SK-N-MC (cell line): ENCODE measurements around the gene DNASE1.

Experiments used
- DNase-seq: peaks from one replicate; pipeline ENCODE4 v3.0.0-alpha.2; 2011; ENCODE audit warnings: low read depth, low spot score
- H3K27ac ChIP-seq: fragments of 200-600 bp; sonication (generic); 2 replicates; pipeline ENCODE4 v1.5.1; 2016; ENCODE audit warnings: mixed run types
- H3K36me3 ChIP-seq: fragments of 200-600 bp; sonication (generic); 2 replicates; pipeline ENCODE4 v1.6.1; 2017; ENCODE audit warnings: antibody characterized with exemption, low read length, mixed read lengths; ENCODE audit not compliant: insufficient read depth
- H3K4me3 ChIP-seq: fragments of 200-600 bp; sonication (generic); 2 replicates; pipeline ENCODE4 v1.5.1; 2016
- H3K9ac ChIP-seq: fragments of 200-600 bp; sonication (generic); 2 replicates; pipeline ENCODE4 v1.8.0; 2017; ENCODE audit warnings: mixed run types, mixed read lengths; ENCODE audit not compliant: insufficient read length
- H3K9me3 ChIP-seq: fragments of 200-600 bp; sonication (generic); 2 replicates; pipeline ENCODE4 v1.6.1; 2017; ENCODE audit warnings: low read depth, mild to moderate bottlenecking, antibody characterized with exemption, low read length, moderate library complexity, mixed read lengths
- EZH2 ChIP-seq: fragments of 200-600 bp; sonication (generic); IDR thresholded peaks from one replicate; pipeline ENCODE4 v1.6.1; 2017; ENCODE audit warnings: antibody characterized with exemption
- FOXP2 ChIP-seq: optimal IDR thresholded peaks from 2 replicates; pipeline ENCODE3; 2011; ENCODE audit warnings: mild to moderate bottlenecking, moderate library complexity; ENCODE audit not compliant: insufficient read depth; ENCODE audit errors: extremely low read length, control extremely low read depth
- POLR2AphosphoS5 ChIP-seq: IDR thresholded peaks from 2 replicates; pipeline ENCODE4 v1.6.1; 2012; ENCODE audit warnings: mild to moderate bottlenecking, low read depth, low read length, borderline replicate concordance

DNASE1 gene

DNA sequence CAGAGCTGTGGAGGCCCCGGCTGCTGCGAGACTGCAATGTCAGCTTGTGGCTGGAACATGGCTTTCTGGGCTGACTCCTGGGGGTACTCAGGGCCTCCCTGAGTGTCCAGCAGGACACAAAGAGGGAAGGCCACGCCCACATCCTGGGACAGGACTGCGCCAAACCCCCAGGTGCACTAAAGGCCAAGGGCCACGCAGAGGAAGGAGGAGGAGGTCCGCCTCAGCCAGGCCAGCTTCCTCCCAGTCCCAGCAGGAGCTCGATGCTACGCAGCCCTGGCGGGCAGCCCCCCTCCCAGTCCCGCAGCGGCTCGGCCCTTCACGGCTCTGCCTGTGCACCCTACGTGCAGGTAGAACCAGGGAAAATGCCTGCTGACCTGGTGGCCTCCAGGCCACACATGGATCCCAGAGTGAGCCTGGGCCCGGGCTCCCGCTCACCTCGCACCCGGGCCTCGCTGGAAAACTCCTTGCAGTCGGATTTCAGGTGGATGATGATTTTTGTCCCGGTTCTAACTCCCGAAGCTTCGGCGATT lies 21.2 kb downstream of the DNASE1 start:
- DNase-seq = no peak
- no peaks in the 10 kb centered on the region for H3K9me3 ChIP-seq
- peaks cover 87% of the 10 kb centered on the region for H3K36me3 ChIP-seq
- H3K27ac ChIP-seq = no peak overlapping the region
- TF ChIP-seq POLR2AphosphoS5 = no peak
- no peak for TF ChIP-seq FOXP2
- no peak for TF ChIP-seq EZH2
- no peak overlapping the region for H3K4me3 ChIP-seq
- no peak overlapping the region for H3K9ac ChIP-seq

DNA sequence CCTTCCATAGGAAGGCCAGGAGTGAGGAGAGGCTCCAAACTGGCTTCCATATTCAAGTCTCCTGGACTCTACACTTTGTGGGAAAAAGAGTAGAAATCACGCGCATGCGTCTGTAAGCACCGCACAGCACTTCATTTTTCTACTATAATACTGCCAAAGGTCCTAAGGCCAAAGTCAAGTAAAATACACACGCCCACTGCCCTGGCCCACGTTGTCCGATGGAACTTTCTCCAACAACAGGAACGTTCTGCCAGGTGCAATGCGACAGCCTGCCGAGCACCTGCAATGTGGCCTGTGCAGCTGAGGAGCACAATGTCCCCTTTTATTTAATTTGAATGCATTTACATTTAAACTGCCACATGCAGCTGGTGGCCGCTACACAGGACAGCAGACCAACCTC lies 23.5 kb downstream of the DNASE1 start:
- H3K36me3 ChIP-seq = peaks cover 93% of the 10 kb centered on the region
- no peak for TF ChIP-seq POLR2AphosphoS5
- TF ChIP-seq FOXP2 = no peak
- TF ChIP-seq EZH2 = no peak
- H3K27ac ChIP-seq = no peak overlapping the region
- H3K4me3 ChIP-seq = no peak overlapping the region
- DNase-seq = no peak
- H3K9ac ChIP-seq = no peak overlapping the region
- no peaks in the 10 kb centered on the region for H3K9me3 ChIP-seq

DNA sequence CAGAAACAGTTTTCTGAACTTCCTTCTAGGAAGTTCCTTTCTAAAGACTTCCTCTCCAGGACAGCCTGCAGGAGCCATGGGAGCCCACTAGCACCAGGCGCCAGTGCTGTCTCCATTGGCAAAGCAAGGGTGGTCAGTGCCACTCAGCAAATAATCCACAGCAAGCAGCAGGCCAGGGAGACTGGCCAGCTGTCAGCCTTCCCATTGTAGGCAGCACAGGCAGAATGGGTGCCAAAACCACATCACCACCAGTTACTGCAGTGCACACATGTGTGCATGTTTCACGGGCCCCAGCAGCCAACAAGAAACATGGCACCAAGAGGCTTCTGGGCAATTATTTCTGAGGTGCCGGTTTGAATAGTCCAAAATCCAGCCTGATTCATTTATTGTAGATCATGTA lies 26.7 kb downstream of the DNASE1 start:
- no peak for DNase-seq
- TF ChIP-seq FOXP2 (no peak), EZH2 (no peak), POLR2AphosphoS5 (no peak)
- H3K9me3 ChIP-seq = no peaks in the 10 kb centered on the region
- H3K9ac ChIP-seq = no peak overlapping the region
- H3K4me3 ChIP-seq = no peak overlapping the region
- H3K27ac ChIP-seq = no peak overlapping the region
- H3K36me3 ChIP-seq = peaks cover 90% of the 10 kb centered on the region

DNA sequence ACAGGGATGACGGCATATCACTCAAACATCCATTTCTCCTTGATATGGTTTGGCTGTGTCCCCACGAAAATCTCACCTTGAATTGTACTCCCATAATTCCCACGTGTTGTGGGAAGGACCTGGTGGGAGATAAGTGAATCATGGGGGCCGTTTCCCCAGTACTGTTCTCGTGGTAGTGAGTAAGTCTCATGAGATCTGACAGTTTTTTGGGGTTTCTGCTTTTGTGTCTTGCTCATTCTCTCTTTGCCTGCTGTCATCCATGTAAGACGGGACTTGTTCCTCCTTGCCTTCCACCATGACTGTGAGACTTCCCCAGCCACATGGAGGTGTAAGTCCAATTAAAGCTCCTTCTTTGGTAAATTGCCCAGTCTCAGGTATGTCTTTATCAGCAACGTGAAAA lies 32.5 kb downstream of the DNASE1 start:
- H3K36me3 ChIP-seq = peaks cover 78% of the 10 kb centered on the region
- DNase-seq = no peak
- TF ChIP-seq EZH2 (no peak), FOXP2 (no peak), POLR2AphosphoS5 (no peak)
- H3K27ac ChIP-seq = no peak overlapping the region
- H3K4me3 ChIP-seq = no peak overlapping the region
- H3K9me3 ChIP-seq = no peaks in the 10 kb centered on the region
- no peak overlapping the region for H3K9ac ChIP-seq

- no peak overlapping the region for H3K9ac ChIP-seq
- H3K27ac ChIP-seq = no peak overlapping the region; the same call in 1 of the 2 replicates
- TF ChIP-seq FOXP2 (no peak), POLR2AphosphoS5 (no peak), EZH2 (no peak)
- no peak overlapping the region for H3K4me3 ChIP-seq
- DNase-seq = no peak
- no peaks in the 10 kb centered on the region for H3K9me3 ChIP-seq
- H3K36me3 ChIP-seq = peaks cover 71% of the 10 kb centered on the region
Observed at GRCh38 chr16:3687792-3688191, 33.3 kb downstream of the DNASE1 start.

- DNase-seq = no peak
- Histone ChIP-seq H3K4me3 (no peak overlapping the region), H3K27ac (peak overlapping the region; percentile 77), H3K9ac (no peak overlapping the region), H3K36me3 (peaks cover 55% of the 10 kb centered on the region), H3K9me3 (no peaks in the 10 kb centered on the region)
- TF ChIP-seq FOXP2 (no peak), POLR2AphosphoS5 (no peak), EZH2 (no peak)
Observed at GRCh38 chr16:3689731-3690130, 35.2 kb downstream of the DNASE1 start.

DNA sequence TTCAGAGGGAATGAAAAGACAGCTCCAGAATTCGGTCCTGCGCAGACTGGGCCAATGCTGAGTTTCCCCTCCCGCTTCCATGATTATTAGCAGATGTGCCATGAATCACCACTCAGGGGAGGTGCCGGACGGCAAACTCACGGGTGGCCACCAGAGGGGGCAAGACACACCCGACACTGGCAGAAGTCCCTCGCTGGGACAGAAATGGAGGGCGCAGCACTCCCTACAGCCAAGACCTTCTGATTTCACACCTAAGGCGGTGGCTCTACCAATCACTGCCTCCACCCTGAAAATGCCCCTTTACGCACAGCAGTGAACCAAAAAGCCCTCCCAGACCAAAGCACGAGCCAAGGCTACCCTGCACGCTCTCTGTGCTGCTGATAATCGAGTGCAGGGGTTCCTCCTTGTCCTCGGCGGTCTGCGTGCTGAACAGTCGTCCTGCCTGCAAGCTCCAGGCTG lies 36.0 kb downstream of the DNASE1 start:
- peak overlapping the region; percentile 67 for H3K27ac ChIP-seq
- no peak overlapping the region for H3K9ac ChIP-seq
- TF ChIP-seq FOXP2 (no peak), EZH2 (no peak), POLR2AphosphoS5 (no peak; the same call in 1 of the 2 replicates)
- H3K4me3 ChIP-seq = peak overlapping the region; percentile 53
- H3K9me3 ChIP-seq = no peaks in the 10 kb centered on the region
- peaks cover 54% of the 10 kb centered on the region for H3K36me3 ChIP-seq
- peak; percentile 80 for DNase-seq

DNA sequence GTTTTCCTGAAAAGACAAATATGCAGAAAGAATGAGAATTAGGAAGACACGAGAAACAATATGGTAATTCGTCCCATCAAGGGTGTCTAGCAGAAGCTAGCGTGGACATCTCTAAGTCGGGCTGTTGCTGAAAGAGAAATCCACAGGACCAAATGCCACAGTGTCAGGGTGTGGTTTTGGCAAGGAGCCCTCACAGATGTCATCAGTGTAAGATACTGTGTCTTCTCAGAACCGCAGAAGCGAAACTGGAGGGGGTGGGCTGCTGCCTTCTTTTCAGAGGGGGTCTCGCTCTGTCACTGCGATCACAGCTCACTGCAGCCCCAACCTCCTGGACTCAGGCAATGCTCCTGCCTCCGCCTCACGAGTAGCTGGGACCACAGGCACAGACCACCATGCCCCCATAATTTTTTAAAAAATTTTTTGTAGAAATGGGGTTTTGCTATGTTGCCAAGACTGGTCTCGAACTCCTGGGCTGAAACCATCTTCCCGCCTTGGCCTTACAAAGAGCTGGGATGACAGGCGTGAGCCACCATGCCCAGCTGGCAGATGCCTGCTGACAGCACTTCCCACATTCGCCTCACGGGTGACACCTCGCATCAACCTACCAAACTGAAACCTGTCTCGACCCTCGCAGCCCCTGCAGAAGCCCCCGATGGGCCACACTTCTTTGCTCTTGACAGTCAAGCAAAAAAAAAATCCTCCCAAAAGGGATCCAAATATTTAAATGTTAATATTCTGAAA lies 36.7 kb downstream of the DNASE1 start:
- H3K9me3 ChIP-seq = no peaks in the 10 kb centered on the region
- peaks cover 47% of the 10 kb centered on the region for H3K36me3 ChIP-seq
- no peak for TF ChIP-seq EZH2
- no peak for TF ChIP-seq FOXP2
- no peak for TF ChIP-seq POLR2AphosphoS5
- no peak for DNase-seq
- H3K9ac ChIP-seq = no peak overlapping the region
- H3K4me3 ChIP-seq = peak overlapping the region; percentile 53
- peak overlapping the region; percentile 67 for H3K27ac ChIP-seq
